Activated T-cell treated with anti-CD3 and anti-CD28 coated beads, Interleukin-2, amount 50 U/mL, for 48 hours (primary cell): ENCODE data around the gene RNPEP.
"Not testable (repeated sequence)": the region's sequence is repeated elsewhere in the genome, so short reads cannot be mapped to it uniquely, and the experiment has no call there.

ENCODE experiments used
- DNase-seq, 2 experiments: peaks; one replicate each; pipeline ENCODE4 v3.0.0-alpha.2; 2020

Gene RNPEP, protein sequence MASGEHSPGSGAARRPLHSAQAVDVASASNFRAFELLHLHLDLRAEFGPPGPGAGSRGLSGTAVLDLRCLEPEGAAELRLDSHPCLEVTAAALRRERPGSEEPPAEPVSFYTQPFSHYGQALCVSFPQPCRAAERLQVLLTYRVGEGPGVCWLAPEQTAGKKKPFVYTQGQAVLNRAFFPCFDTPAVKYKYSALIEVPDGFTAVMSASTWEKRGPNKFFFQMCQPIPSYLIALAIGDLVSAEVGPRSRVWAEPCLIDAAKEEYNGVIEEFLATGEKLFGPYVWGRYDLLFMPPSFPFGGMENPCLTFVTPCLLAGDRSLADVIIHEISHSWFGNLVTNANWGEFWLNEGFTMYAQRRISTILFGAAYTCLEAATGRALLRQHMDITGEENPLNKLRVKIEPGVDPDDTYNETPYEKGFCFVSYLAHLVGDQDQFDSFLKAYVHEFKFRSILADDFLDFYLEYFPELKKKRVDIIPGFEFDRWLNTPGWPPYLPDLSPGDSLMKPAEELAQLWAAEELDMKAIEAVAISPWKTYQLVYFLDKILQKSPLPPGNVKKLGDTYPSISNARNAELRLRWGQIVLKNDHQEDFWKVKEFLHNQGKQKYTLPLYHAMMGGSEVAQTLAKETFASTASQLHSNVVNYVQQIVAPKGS

DNA sequence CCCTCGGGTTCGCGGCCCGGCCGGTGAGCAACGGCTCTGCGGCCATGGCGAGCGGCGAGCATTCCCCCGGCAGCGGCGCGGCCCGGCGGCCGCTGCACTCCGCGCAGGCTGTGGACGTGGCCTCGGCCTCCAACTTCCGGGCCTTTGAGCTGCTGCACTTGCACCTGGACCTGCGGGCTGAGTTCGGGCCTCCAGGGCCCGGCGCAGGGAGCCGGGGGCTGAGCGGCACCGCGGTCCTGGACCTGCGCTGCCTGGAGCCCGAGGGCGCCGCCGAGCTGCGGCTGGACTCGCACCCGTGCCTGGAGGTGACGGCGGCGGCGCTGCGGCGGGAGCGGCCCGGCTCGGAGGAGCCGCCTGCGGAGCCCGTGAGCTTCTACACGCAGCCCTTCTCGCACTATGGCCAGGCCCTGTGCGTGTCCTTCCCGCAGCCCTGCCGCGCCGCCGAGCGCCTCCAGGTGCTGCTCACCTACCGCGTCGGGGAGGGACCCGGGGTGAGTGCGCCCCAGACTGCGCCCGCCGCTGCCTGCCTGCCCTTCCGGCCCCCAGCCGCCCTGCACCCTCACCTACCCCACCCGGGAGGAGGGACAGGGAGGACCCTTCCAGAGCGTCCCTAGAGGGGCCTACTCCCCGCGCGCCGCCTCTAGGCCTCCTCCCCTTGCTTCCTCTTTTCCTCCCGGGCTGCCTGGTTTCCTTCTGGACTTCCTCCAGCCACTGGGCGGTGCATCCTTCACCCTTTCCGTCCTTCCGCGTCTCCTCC is at the start of gene RNPEP:
TSS of gene RNPEP (plus strand) at position 26 of the 757 bp plus-strand sequence. CDS start at position 45, 19 bp downstream.
- DNase-seq: peak; percentile 67 to 74

DNA sequence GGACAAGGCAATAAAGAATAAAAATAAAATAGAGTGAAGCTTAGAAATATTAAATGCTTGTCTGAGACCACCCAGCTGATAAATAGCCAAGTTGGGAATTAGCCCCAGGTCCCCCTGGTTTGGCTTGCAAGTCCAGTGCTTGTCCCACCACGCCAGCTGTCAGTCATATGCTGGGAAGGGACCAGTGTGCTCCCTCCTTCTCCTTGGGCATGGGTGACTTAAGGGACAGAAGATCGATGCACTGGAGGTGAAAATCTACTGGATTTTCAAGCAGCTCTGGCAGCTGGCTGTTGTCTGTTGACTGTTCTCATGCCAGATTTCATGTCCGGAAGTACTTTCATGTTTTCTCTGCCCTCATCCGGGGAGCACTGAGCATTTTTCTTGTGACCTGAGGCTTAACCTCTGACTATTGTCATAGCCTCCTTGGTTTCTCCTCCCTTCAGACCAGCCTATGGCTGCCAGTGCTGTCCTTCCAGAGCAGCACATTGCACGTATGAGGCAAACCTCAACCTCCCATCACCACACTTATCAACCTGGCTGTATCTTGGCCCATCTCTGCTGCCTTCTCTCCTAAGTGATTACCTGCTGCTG is 48.5 kb upstream of the RNPEP start:
- no peak for DNase-seq

DNA sequence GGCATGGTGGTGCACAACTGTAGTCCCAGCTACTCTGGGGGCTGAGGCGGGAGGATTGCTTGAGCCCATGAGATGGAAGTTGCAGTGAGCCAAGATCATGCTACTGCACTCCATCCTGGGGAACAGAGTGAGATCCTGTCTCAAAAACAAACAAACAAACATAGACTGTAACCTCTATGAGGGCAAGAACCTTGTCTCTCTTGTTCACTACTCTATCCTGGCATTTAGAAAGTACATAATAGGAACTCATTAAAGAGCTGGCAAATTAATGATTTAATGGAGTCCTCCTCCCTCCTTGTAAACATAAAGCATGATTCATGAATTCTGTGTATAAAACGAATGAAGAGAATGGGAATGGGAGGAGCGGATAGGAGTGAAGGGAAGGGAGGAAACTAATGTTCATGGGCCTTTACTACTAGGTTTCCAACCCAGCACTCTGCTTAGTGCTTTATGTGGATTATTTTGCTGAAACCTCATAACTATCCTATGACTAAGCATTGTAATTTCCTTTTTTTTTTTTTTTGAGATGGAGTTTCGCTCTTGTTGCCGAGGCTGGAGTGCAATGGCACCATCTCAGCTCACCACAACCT is 44.7 kb upstream of the RNPEP start:
- DNase-seq: no peak

DNA sequence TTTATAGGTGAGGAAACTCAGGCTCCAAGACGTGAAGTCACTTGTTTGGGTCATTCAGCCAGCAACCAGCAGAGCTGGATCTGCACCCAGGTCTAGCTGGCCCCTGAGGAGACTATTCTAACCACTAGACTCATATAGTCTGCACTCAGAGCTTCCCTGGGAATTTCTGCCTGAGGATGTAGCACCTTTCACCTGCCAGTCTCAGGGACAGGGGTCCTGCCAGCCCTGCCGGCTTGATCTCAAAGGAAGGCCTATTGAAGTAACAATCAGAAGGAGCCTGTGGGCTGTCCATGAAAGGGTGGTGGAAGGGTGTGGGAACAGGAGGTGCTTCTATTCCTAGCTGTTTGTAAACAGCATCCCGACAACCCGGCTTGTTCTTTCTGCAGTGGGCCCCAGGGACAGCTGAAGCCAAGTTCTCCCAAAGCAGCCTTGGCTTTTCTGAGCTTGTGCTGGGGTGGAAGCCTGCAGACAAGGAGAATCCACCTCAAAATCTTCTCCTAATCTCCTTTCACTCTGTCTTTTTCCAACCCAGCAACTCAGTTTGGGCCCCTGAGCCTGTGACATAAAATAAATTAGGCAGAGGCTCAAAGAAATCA is 43.9 kb upstream of the RNPEP start:
- DNase-seq: no peak

DNA sequence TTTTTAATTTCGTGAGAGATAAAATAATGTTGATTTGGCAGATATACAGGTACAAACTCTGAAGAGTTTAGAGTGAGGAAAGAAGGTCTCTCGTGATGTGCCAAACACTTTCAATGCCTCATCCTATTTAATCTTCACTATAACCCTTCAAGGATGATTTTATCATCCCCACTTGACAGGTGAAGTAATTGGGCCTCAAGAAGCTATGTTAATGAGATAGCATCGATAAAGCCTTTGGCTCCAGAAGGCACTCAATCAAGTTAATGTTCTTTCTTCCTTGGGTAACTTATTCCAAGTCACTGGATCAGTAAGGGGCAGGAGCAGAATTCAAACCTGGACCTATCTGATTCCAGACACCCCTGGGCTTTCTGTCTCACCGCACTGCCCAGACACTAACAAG is 43.3 kb upstream of the RNPEP start:
- DNase-seq: no peak

DNA sequence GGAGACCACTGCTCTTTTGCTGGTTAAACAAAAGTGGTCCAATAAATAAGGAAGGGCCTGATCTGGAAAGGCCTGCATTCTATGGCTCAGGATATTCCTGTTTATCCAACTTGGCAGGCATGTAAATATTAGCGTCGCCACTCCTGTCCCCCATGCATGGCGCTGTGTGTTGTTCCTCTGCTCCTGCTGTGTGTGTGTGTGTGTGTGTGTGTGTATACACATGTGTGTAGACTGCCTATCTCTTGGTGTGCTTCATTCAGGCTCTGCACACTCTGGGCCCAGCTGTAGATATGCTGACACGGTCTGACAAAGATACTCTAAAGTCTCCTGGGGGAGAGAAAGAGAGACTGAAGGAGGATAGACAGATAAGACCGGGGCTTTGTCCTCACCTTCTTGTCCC is 42.9 kb upstream of the RNPEP start:
- DNase-seq: no peak

DNA sequence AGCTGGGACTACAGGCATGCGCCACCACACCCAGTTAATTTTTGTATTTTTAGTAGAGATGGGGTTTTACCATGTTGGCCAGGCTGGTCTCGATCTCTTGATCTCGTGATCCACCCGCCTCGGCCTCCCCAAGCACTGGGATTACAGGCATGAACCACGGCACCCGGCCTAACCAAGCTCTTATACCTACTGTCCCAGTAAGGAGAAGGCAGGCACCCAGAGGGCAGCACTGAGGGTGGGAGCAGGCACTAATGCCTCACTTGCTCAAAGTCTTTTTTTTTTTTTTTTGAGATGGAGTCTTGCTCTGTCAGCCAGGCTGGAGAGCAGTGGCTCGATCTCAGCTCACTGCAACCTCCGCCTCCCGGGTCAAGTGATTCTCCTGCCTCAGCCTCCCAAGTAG is 42.1 kb upstream of the RNPEP start:
- not testable (repeated sequence) for DNase-seq

DNA sequence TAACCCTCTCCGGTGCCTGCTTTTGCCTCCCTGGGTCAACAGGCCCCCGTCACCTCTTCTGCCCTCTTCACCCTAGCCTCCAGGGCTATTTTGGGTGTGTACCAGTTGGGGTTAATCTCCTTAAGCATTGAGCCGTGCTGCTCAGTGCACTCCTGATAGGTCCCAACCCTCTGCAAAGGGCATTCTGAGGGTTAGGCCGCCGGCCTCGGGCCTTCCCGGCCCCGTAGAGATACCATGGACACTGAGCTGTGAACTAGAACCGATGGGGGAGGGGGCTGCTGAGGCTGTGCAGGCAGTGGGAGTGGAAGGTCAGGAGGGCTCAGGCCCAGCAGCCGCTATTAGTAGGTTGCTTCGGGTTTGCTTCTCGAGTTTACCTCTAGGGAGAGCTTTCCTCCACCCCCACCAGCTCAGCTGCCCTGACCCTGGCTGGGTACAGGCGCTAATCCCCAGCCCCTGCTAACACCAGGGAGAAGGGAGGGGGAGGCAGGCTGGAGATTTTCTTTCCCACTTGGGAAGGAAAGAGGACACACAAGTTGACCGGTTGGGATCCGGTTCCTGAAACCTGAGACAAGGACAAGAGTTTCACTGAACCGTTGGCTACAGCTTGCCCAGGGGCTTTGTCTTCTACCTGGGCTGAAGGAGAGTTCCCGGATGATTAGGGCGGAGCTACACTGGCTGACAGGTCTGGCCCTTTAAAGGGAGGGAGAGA is 40.9 kb upstream of the RNPEP start:
- no peak for DNase-seq

DNA sequence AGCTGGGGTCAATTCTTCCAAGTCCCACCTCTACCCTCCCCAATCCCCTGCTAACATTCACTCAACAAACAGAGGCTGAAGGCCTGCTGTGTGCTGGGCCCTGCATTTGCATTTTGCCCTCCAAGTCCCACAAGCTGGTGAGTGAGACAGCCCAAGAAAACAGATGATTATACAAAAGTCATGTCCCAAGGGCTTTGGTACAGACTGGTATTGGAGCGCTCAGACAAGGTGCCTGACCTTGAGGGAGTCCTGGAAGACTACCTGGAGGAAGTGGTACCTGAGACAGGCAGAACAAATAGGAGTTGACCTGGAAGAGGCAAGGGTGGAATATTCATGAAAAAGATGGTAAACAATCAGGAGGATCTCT is 40.3 kb upstream of the RNPEP start:
- DNase-seq: no peak

DNA sequence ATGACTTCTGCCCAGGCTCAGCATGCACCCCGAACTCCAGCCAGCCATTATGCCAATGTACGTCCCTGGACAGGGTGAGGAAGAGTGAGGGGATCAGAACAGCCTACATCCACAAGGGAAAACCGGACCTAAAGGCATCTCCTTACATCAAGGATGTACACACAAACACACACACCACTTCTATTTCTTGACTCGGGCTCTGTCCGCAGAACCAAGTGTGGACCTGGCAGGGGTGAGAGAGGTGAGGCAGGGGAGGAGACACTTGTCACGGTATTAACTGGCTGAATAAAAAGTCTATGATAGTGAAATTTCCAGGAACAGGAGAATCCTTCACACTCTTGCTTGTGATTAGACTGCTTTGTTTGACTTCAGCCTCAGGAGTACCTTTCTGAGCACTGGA is 38.4 kb upstream of the RNPEP start:
- DNase-seq: no peak

DNA sequence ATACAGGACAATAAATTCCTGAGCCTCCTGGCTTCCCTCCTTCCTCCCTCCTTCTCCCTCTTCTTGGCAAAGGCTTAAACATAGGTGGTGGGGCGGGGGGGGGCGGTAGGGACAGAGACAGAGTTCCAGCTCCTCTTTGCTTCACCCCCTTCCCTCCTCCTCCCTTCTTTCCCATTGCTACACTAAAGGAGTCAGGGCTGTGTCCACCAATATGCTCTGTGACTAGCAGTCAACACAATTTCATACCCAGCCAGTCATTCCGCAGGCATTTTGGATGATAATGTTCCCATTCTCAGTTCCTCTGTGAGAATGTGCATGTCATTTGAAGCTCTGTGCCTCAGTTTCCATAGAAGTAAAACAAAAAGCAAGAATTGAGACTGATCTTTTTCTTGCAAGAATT is 37.8 kb upstream of the RNPEP start:
- DNase-seq: no peak

DNA sequence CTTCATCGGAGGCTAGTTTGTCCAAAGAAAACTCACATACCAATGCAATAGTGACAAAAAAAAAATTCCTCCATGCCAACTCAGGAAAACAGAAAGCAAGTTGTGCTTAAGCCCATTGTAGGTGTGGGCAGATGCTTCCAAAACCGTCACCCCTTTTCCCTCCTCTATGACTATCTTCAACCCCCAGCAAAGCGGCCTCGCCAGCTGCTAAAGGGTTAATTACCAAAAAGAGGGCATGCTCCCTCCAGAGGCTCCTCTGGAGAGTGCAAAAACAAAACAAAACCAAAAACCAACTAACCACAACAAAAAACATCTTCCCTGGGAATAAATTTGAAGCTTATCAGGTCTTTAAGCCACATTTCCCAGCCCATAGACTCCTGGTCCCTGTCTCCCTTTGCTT is 37.3 kb upstream of the RNPEP start:
- DNase-seq: no peak

DNA sequence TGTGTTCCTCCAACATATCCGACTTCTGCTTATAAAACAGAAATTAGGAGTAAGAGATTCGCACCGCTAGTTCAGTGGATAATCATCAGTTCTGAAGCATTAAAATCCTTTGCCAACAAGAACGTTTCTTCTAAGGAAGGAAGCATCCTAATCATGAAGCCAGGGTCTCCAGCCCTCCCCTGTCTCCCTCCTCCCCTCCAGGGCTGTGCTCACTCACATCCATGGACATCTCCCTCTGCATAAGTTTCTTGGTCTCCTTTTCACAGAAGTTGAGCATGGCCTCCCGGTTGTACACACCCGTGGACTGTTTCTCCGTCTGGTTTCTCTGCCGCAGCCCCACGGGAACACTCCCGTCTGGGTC is 36.6 kb upstream of the RNPEP start:
- DNase-seq: no peak

DNA sequence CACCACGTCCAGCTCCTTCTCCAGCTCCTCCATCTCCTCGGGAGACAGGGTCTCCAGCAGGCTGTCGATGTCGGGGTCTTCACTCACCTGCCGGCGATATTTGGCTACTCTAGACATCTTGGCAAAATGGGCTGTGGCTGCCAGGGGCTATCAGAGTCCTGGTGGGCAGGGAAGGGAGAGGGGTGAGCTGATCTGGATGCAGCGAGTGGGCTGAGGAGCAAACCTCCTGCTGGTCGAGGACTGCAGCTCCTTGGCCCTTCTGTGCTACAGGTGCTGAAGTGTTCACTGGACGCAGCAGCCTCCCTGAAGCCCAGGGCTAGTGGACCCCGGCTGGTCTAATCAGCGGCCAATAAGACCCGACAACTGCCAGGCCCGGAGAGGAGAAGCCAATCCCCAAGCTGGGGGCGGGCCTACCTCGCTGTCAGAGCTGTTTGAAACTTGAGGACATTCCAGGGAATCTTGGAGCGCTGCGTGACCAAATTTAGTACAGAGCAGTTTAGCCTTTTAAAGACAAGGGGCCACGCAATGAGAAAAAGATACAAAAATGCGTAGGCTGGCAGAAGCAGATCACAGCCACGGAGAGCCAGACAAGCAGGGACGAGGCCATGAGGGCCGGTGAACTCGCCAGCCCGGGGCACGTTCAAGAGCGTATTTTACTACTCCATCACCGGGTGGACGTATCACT is 36.1 kb upstream of the RNPEP start, which contains the start of gene LMOD1:
TSS of gene LMOD1 (minus strand) at position 325 of the 685 bp plus-strand sequence. CDS start at position 117, 208 bp downstream.
- no peak for DNase-seq

DNA sequence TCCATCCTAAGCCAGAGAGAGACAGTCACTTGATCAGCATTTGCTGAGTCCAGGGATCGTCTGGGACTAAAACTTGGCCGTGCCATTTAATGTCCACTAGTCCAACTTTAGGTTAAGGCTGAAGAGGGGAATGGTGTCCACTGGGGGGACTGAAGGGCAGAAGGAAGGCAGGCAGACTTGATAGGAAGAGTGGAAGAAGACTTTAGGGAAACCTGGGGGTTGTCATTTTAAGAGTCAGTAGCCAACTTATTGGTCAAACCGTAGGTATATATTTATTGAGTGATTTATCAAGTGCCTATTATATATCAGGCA is 34.8 kb upstream of the RNPEP start:
- no peak for DNase-seq

DNA sequence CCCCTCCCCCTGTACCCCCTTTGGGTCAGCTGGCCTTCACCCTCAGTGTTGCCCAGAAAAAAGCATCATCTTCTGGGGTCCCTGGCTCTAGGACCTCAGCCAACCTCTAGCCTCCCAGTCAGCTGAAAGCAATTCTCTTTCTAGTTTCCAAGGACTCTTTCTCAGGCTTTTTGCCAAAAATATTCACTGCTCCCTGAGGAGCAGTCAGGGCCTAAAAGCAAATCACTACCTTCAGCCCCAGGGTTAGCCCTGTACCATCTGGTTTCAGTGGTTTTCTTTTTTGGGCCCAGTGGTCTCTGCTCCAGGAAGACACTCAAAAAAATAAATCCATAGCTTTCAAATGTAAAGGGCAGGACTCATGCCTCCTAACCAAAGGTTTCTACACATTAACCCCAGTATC is 33.0 kb upstream of the RNPEP start:
- DNase-seq: no peak

DNA sequence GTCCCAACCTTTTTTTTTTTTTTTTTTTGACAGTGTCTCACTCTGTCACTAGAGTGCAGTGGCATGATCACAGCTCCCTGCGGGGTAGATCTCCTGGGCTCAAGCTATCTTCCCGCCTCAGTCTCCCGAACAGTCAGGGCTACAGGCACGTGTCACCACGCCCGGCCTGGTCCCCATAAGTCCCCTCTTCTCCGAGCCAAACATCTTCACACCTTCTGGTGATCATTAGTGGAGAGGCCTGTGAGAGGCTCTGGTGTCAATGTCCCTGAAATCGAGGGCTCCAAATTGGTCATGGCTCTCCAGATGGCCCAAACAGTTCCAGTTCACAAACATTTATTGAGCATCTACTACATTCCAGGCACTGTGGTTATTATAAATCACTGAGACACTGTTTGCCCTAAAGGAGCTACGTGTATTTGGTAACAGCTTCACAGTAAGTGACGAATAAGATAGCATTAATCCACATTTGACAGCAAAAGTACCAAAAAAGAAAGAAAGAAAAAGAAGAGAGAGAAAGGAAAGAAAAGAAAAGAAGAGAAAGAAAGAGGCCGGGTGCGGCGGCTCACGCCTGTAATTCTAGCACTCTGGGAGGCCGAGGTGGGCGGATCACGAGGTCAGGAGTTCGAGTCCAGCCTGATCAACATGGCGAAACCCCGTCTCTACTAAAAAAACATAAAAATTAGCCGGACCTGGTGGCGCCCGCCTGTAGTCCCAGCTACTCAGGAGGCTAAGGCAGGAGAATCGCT is 28.0 kb upstream of the RNPEP start:
- DNase-seq: peak; percentile 43

DNA sequence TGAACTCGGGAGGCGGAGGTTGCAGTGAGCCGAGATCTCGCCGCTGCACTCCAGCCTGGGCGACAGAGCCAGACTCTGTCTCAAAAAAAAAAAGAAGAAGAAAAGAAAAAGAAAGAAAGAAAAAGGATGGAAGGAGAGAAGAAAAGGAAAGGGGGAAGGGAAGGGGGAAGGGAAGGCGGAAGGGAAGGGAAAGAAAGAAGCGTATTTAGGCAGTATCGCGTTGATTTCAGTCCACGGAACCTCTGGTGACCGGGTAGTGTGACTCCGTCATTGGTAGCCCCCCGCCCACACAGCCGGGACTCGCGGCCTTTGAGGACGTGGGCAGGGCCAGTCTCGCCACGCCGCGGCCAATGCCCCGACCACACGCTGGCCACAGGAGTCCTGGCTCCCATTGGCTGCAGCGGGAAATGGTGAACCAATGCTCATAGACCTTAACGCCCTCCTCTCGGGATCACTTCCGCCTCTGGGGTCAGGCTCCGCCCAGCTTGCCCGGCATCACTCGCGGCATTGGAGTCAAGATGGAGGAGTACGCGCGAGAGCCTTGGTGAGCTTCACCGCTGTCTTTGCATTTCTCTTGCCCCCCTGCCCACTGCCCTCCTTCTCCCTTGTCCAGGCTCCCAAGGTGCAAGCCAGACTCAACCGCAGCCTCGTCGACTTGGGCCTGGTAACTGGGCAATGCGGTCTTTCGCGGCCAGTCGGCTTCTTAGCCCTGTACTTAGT is 27.3 kb upstream of the RNPEP start, which contains the start of gene TIMM17A:
TSS of gene TIMM17A (plus strand) at position 495 of the 720 bp plus-strand sequence. CDS start at position 519, 24 bp downstream.
- DNase-seq: peak; percentile 96 to 97

DNA sequence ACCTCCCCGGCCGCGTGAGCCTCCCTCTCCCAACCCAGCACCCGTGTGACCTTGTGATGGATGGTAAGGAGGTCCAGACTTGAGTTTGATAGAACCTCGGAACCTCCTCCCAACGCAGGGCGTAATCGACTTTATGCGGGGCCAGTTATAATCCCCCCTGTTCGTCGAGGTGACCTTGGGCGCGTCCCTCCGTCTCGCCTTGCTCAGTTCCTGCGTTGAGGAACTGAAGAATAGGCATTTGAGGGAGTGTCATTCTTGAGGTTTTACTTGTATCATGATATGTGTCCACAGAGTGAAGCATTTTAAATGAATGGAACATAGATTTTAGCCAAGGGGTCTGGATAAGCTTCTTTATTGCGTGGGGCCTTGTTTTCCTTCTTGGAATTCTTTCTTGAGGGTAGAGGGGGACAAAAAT is 26.7 kb upstream of the RNPEP start:
- no peak for DNase-seq

DNA sequence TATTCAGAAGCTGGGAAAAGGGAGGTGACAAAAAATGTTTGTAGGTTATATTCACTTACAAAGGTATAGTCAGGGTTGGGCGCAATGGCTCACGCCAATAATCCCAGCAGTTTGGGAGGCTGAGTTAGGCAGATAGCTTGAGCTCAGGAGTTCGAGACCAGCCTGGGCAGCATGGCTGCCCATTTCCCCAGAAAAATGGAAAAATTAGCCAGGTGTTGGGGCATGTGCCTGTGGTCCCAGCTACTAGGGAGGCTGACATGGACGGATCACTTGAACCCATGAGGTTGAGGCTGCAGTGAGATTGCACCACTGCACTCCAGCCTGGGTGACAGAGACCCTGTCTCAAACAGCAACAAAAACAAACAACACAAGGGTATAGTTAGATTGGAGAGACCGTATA is 24.1 kb upstream of the RNPEP start:
- no peak for DNase-seq
